Measurements from ENCODE around the gene NAE1. TPM values are rescaled to one million over a fixed set of nuclear protein-coding genes. Genes with fewer than 3 reads are reported as not detected.

NAE1 gene
- total RNA-seq, 1 donor from 2014 or later: 62.4 TPM

DNA sequence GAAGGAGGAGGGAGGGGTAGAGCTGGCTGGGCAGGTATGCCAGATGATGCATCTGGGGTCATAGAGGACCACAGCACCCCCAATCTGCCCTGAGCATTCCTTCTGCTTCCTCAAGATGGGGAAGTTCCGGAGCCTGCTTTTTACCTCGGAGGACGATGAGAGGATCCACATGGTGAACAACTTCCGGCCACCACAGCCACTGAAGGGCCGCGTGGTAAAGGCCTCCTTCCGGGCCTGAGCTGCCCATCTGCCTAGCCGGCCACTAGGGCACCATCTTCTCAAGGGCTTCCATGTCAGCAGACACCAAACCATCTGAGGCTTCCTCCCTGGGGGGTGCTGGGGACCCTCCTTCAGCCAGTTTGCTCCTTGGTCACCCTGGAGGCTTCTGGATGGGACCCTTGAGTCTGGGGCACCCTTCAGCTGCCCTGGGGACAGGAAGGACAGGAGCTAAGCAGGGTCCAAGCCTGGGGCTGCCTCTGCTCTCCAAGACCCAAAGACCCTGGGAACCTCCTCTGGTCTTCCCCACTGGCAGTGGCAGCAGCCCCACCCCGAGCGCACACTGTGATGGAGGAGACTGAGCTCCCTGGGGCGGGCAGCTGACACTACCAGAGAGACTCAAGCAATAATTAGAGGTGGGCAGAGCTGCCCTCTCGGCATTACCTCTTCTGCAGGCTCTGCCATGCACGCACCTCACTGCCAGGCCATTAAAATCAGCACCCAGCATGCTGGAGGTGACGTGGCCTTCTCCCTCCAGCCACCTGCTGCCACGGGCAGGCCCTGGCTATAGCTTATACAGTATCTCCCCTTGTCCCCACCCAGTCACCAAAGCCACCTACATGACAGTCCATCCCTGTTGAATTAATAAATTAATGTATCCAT, 22.7 kb upstream of the NAE1 start:
- H3K36me3 ChIP-seq (ENCODE audit: control insufficient read depth, insufficient read depth, low read length): no peaks in the 10 kb centered on the region
- no peak overlapping the region for H3K4me3 ChIP-seq (ENCODE audit: low read depth, low read length)
- DNase-seq (ENCODE audit: low read depth) (no peak), FAIRE-seq (no peak)
- peaks cover 2% of the 10 kb centered on the region for H3K27me3 ChIP-seq (ENCODE audit: control insufficient read depth, insufficient read depth, low read length)
- TF ChIP-seq, protein P1, sequence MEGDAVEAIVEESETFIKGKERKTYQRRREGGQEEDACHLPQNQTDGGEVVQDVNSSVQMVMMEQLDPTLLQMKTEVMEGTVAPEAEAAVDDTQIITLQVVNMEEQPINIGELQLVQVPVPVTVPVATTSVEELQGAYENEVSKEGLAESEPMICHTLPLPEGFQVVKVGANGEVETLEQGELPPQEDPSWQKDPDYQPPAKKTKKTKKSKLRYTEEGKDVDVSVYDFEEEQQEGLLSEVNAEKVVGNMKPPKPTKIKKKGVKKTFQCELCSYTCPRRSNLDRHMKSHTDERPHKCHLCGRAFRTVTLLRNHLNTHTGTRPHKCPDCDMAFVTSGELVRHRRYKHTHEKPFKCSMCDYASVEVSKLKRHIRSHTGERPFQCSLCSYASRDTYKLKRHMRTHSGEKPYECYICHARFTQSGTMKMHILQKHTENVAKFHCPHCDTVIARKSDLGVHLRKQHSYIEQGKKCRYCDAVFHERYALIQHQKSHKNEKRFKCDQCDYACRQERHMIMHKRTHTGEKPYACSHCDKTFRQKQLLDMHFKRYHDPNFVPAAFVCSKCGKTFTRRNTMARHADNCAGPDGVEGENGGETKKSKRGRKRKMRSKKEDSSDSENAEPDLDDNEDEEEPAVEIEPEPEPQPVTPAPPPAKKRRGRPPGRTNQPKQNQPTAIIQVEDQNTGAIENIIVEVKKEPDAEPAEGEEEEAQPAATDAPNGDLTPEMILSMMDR (IDR thresholded peaks at IDR 0.05; ENCODE audit: insufficient read depth, low read length, severe bottlenecking): no peak

DNA sequence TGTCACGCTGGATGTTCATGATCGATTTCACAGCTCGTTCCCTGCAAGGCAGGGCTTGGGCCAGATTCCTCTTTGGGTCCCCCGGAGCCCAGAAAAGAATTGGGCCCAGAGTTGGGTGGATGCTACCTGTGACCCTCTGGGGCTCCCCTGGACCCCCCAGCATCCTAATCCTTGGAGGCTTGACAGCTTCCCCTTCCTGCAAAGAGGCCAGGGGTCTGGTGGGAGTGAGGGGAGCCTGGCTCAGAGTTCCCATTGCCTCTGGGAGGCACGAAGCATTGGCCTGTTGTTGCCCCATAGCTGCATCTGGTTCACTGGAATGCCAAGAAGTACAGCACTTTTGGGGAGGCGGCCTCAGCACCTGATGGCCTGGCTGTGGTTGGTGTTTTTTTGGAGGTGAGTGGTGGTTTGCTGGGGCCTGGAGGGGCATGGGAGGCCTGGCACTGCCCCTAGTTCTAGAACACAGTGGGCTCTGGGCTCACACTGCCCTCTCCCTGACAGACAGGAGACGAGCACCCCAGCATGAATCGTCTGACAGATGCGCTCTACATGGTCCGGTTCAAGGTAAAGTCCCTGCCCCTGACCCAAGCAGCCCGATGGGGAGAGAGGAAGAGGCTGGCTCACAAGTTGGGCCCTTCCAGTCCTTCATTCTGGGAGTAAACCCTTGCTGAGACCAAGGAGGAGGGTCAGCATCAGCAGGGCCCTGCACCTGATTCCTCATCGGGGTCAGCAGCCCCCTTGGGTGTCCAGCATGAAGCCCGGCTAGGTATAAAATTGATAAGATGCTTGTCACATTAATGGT, 20.6 kb upstream of the NAE1 start:
- DNase-seq (ENCODE audit: low read depth) (no peak), FAIRE-seq (no peak)
- TF ChIP-seq, protein P1 (IDR thresholded peaks at IDR 0.05; ENCODE audit: insufficient read depth, low read length, severe bottlenecking): no peak
- peaks cover 11% of the 10 kb centered on the region for H3K27me3 ChIP-seq (ENCODE audit: control insufficient read depth, insufficient read depth, low read length)
- no peaks in the 10 kb centered on the region for H3K36me3 ChIP-seq (ENCODE audit: control insufficient read depth, insufficient read depth, low read length)
- no peak overlapping the region for H3K4me3 ChIP-seq (ENCODE audit: low read depth, low read length)

DNA sequence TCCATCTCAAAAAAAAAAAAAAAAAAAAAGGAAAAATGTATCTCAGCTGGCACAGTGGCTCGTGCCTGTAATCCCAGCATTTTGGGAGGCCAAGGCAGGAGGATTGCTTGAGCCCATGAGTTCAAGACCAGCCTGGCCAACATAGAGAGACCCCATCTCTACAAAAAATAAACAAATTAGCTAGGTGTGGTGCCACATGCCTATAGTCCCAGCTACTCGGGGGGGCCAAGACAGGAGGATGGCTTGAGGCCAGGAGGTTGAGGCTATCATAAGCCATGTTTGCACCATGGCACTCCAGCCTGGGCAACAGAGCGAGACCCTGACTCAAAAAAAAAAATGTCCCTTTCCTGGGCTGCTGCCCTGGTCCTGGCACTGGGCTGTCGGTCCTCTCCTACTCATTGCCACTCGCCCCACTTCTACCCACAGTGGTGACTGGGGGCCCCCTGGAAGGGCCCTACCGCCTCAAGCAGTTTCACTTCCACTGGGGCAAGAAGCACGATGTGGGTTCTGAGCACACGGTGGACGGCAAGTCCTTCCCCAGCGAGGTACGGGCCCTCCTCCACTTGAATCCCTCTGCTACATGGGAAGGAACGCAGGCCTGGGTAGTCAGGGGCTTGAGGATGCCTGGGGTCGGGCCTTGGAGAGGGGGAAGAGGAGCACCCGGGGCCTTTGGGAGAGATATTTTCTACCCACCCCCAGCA, 19.5 kb upstream of the NAE1 start:
- Histone ChIP-seq H3K27me3 (ENCODE audit: control insufficient read depth, insufficient read depth, low read length) (peaks cover 16% of the 10 kb centered on the region), H3K4me3 (ENCODE audit: low read depth, low read length) (no peak overlapping the region), H3K36me3 (ENCODE audit: control insufficient read depth, insufficient read depth, low read length) (no peaks in the 10 kb centered on the region)
- TF ChIP-seq, protein P1 (IDR thresholded peaks at IDR 0.05; ENCODE audit: insufficient read depth, low read length, severe bottlenecking): no peak
- DNase-seq (ENCODE audit: low read depth) (no peak), FAIRE-seq (no peak)

DNA sequence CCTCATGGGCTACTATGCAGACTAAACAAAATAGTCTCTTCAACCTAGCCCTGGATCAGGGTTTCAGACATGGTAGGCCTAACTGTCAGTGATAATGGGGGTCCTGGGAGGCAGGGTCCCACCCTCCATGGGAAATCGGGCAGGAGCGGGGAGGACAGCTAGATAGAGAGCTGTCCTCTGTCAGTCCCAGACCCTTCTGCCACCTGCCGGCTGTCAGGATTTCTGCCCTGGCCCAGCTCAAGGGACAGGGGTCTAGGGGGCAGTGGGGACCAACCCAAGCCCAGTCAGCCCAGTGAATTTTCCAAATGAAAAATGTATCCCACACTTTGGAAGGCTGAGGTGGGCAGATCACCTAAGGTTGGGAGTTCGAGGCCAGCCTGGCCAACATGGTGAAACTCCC, 18.8 kb upstream of the NAE1 start:
- DNase-seq (ENCODE audit: low read depth) (no peak), FAIRE-seq (no peak)
- H3K27me3 ChIP-seq (ENCODE audit: control insufficient read depth, insufficient read depth, low read length): peaks cover 21% of the 10 kb centered on the region
- H3K36me3 ChIP-seq (ENCODE audit: control insufficient read depth, insufficient read depth, low read length): no peaks in the 10 kb centered on the region
- H3K4me3 ChIP-seq (ENCODE audit: low read depth, low read length): no peak overlapping the region
- TF ChIP-seq, protein P1 (IDR thresholded peaks at IDR 0.05; ENCODE audit: insufficient read depth, low read length, severe bottlenecking): no peak

DNA sequence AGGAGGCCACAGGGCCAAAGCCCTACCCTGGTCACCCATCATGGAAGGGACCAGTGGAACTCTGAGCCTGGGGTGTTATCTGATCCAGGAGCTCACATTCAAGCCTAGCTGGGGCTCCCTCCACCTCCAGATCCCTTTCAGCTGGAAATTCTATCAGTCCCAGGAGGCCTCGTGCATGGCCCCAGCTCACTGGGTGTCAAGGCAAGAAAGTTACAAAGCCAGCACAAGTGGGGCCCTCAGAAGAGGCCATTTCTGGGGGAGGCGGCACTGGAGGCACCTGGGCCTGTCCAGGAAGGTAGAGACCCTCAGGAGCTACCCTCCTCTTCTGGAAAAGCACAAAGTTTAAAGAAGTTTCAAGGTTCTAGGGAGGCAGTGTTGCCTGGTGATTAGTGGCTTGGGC, 18.2 kb upstream of the NAE1 start:
- Histone ChIP-seq H3K27me3 (ENCODE audit: control insufficient read depth, insufficient read depth, low read length) (peaks cover 24% of the 10 kb centered on the region), H3K36me3 (ENCODE audit: control insufficient read depth, insufficient read depth, low read length) (no peaks in the 10 kb centered on the region), H3K4me3 (ENCODE audit: low read depth, low read length) (no peak overlapping the region)
- DNase-seq (ENCODE audit: low read depth) (no peak), FAIRE-seq (no peak)
- TF ChIP-seq, protein P1 (IDR thresholded peaks at IDR 0.05; ENCODE audit: insufficient read depth, low read length, severe bottlenecking): no peak

Data from bronchial epithelial cell (primary cell).